ENCODE results near the gene ZBTB20.

GRCh38 chr3:114384558-114384903 is 762.6 kb downstream of the ZBTB20 start:
- TF ChIP-seq POLR2A (IDR thresholded peaks at IDR 0.05): no peak
- TF ChIP-seq, protein P1, sequence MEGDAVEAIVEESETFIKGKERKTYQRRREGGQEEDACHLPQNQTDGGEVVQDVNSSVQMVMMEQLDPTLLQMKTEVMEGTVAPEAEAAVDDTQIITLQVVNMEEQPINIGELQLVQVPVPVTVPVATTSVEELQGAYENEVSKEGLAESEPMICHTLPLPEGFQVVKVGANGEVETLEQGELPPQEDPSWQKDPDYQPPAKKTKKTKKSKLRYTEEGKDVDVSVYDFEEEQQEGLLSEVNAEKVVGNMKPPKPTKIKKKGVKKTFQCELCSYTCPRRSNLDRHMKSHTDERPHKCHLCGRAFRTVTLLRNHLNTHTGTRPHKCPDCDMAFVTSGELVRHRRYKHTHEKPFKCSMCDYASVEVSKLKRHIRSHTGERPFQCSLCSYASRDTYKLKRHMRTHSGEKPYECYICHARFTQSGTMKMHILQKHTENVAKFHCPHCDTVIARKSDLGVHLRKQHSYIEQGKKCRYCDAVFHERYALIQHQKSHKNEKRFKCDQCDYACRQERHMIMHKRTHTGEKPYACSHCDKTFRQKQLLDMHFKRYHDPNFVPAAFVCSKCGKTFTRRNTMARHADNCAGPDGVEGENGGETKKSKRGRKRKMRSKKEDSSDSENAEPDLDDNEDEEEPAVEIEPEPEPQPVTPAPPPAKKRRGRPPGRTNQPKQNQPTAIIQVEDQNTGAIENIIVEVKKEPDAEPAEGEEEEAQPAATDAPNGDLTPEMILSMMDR (IDR thresholded peaks at IDR 0.05): no peak
